IPS DF 4.7 (cell line): Measurements from ENCODE around the gene TOP3B.

Experiments used
- DNase-seq: peaks from one replicate; pipeline ENCODE4 v3.0.0-alpha.2; 2013; ENCODE audit warnings: low spot score; ENCODE audit errors: extremely low read depth

The TOP3B gene

GRCh38 chr22:22011964-22012363, 29.4 kb upstream of the TOP3B start:
- DNase-seq: no peak

GRCh38 chr22:22010358-22010757, 27.8 kb upstream of the TOP3B start:
- DNase-seq: no peak

DNA sequence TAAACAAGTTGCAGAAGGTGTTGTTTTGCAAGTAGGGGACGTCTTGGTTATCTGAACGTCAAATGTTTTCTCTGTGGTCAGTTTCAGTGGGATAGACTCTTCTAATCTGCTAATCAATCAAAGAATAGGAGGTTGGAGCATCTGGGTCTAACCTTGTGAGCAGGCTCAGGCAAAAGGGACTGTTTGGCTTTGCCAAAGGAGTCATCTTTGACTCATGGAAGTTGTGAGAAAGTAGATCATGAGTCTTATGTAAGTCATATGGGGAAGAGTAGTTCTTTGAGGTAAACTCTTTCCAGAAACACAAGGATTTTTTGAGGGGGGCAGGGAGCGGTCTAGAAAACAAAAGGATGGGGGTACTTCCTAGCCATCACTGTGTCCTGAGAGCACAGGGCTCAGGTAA, 27.1 kb upstream of the TOP3B start:
- no peak for DNase-seq

GRCh38 chr22:22006596-22006990, 24.0 kb upstream of the TOP3B start:
- DNase-seq: no peak

DNA sequence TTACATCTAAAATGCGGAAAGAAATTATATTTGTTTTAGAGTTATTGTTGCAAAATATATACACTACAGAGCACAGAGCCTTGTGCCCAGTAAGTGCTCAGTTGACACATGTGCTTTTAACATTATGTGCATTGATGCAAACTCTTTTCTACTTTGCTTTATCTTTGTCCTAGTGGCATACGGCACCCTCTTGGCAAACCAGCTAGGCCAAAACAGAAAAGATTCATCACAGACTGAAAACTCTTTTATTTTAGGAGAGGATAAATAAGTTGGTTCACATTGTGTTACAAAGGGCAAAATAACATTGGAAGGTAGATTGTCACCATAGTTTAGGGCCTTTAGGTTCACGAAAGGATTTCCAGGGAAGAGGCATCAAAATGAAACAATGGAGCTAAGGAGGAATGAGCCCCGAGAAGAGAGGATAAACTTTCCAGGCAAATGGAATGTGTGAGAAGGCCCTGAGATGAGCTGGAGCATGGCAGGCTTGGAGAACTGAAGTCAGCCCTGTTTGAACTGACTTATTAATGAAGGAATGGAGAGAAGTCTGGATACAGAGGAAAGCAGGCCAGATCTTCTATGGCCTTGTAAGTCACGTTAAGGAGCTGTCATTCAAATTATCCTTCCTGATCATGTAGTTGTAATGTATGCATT, 23.5 kb upstream of the TOP3B start:
- no peak for DNase-seq

- DNase-seq: no peak
These were observed 20.6 kb upstream of the TOP3B start for GRCh38 chr22:22003233-22003632.

DNA sequence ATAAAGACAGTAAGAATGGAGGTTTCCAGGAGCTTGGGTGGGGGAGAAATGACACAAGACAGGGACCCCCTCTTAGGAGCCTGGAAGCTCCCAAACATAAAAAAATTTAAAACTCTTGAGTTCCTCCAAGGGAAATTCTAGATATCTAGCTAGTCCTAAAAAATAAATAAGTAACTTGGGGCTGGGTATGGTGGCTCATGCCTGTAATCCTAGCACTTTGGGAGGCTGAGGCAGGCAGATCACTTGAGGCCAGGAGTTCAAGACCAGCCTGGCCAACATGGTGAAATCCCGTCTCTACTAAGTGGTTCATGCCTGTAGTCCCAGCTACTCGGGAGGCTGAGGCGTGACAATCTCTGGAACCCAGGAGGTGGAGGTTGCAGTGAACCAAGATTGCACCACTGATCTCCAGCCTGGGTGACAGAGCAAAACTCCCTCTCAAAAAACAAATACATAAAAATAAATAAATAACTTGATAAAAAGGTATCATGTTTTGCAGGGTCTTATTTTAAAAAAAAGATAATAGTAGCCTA, 20.0 kb upstream of the TOP3B start:
- no peak for DNase-seq

DNA sequence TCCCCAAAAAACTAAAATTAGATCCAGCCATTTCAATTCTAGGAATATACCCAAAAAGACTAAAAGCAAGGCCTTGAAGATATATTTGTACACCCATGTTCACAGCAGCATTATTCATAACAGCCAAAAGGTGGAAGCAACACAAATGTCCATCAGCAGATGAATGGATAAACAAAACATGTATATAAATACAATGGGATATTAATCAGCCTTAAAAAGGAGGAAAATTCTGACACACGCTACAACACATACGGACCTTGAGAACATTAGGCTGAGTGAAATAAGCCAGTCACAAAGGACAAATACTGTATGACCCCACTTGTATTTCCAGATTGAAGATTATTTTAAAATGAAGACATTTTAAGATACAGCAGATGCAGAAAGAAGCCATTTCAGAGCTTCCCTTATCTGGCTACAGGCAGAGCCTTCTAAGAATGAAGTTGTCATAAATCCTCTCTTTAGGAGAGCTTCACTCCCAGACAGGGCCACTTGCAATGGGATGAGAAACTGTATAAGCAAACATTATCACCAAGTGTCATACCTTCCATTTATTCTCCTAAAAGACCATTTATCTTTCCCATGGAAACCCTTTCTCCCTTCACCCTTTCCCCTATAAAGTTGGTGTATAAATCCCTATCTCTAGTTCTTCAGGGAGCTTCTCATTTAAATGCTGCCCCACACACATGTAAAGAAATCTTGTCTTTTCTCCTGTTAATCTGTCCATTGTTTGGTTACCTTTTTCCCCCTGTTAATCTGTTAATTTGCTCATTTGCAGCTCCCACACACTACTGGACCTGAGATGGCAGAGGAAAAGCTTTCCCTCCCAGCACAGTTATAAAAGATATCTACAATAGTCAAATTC, 19.3 kb upstream of the TOP3B start:
- no peak for DNase-seq

- DNase-seq: no peak
These were observed 16.1 kb upstream of the TOP3B start for GRCh38 chr22:21998595-21999247.

DNA sequence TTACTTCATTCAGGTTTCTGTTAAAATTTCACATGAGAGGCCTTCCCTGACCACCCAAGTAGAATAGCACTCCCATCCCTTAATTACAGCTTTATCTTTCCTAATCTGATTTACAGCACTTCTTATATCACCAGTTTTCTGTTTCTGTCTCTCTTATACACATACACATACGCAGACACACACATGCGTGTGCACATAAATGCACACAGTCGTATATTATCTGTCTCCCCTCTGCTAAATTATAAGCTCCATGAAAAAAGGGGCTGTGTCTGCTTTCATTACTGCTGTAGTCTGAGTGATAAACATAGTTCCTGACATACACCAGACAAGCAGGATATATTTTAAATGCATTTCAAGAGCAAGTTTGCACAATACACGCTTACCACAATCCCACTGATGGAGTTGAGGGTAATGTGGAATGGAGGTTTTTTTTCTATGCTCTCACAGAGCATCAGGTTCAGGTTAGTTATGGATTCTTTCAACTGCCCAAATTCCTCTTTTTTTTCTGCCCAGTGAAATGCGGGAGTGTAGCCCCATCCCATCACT, 13.7 kb upstream of the TOP3B start:
- DNase-seq: no peak

- no peak for DNase-seq
These were observed 13.1 kb upstream of the TOP3B start for GRCh38 chr22:21995660-21996059.

DNA sequence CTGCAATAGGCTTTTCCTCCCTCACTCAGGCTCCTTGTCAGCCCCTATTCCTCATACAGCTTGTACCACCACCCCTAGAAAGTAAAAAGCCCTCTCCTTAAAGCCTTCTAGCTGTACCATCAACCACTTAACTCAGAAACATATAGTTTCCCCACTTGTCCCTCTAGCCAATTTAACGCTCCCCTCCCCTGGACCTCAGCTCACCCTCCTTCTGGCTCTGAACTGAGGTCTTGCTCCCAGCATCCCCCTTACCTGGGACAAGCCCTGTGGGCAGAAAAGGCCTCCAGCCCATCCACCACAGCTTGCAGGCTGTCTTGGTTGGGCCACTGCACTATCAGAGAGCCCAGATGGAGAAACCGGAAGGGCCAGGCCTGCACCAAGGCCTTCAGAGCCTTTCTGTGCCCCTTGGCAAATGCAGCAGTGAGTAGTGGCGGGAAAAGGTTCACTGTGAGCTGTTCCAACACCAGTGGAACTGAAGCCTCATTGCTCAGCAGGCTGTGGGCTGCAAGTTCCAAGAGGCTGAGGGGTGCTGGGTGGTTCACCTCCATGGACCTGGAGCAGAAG, 12.4 kb upstream of the TOP3B start:
- DNase-seq: no peak

GRCh38 chr22:21992593-21993237, 10.1 kb upstream of the TOP3B start:
- DNase-seq: no peak

DNA sequence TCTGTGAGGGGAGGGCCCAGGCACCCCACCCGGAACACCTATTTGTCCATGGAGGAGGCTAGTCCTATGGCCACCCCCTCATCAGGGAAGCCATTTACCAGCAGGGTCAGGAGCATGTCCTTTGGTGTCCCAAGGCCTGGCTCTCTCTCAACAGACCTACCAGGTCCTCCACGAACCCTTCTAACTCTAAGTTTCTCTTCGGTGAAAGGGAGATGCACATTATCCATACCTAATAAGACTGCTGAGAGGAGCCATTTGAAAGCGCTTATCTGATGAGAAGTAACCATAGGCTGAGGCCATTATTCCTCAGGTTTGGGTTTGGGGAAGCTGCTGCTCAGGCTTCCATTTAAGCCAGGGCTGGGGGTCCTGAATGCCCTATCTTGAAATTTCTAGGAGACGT, 9.2 kb upstream of the TOP3B start:
- no peak for DNase-seq

- no peak for DNase-seq
These were observed 8.7 kb upstream of the TOP3B start for GRCh38 chr22:21991304-21991596.

- no peak for DNase-seq
These were observed 8.1 kb upstream of the TOP3B start for GRCh38 chr22:21990445-21991303.

- no peak for DNase-seq
These were observed 6.5 kb upstream of the TOP3B start for GRCh38 chr22:21989049-21989448.

DNA sequence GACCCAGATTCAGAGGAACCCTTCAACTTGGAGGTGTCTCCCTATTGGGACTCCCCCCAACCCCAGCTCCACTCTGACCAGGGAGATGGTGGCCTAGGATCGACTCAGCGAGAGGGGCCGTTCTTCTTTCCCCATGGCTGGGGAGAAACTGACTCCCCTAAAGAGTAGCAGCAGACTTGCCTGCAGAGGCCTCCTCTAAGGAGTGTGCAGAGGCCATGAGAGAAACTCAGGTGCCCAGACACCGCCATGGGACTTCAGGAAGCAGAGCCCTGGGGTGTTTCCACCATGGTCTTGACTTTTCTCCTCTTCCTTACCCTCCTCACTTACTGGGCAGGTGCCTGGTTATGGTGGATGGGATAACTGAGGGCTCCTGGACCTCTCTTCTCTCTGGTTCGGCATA, 2.6 kb upstream of the TOP3B start:
- no peak for DNase-seq

DNA sequence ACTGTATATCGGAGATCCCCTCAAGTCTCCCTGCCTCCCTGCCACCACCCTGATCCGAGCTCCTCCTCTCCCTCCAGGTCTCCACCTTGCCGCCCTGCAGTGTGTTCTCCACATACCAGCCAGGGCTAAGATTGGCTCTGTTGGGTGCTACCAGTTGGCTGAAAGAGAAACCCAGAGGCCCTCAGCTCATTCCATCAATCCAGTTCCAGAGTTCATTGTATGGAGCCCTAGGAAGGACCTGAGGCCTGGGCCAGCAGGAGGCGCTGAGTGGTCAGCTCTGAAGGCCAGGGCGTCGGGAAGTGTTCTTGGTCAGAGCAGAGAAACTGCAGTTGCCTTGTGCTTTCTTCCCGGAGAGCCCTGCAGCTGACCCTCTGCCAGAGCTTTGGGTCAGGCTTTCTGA, 2.2 kb upstream of the TOP3B start:
- peak; percentile 41 for DNase-seq

- DNase-seq: no peak
These were observed 713 bp downstream of the TOP3B start for GRCh38 chr22:21981874-21982273.
